Measurements from ENCODE around the gene SMAD6. TPM values are rescaled to one million over a fixed set of nuclear protein-coding genes. Genes with fewer than 3 reads are reported as not detected.

SMAD6 gene
- total and polyA plus RNA-seq, 2 of the 4 experiments (the other 2 are of a cell fraction), result 4.8 to 8.5 TPM

DNA sequence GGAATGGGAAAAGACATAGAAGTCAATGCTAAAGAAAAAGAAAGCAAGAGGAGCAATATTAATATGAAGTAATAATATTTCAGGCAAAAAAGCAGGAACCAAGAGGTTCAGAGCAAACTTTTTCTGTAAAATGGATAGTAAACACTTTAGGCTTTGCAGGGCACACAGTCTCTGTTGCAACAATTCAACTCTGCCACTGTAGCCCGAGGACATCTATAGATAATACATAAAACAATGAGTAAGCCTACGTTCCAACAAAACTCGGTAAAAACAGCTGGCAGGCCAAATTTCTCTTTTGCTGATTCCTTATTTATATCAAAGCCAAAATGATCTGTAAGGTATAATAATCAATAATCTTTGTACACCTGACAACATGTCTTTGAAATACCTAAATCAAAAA lies 56.8 kb downstream of the SMAD6 start:
- Histone ChIP-seq H2BK120ac (ENCODE audit: low read depth, low read length) (no peak overlapping the region), H3K18ac (ENCODE audit: low read depth, low read length) (no peak overlapping the region), H3K9ac (ENCODE audit: low read depth, low read length) (no peak overlapping the region), H2BK20ac (ENCODE audit: low read depth, low read length) (no peak overlapping the region), H3K36me3 (ENCODE audit: control insufficient read depth, insufficient read depth, low read length) (peaks cover 13% of the 10 kb centered on the region), H3K27me3 (ENCODE audit: control insufficient read depth, insufficient read depth, low read length) (no peaks in the 10 kb centered on the region), H3K4ac (ENCODE audit: low read depth, low read length) (no peak overlapping the region), H4K8ac (ENCODE audit: low read depth in 2 of 2, low read length in 2 of 2) (no peak overlapping the region), H3K4me1 (ENCODE audit: control insufficient read depth, insufficient read depth, low read length) (peaks cover 35% of the 10 kb centered on the region), H4K20me1 (ENCODE audit: insufficient read depth, low read length) (peaks cover 4% of the 10 kb centered on the region; the same call in 1 of the 2 replicates), H4K5ac (ENCODE audit: low read depth, low read length) (no peak overlapping the region), H4K91ac (ENCODE audit: insufficient read depth, low read depth, low read length) (no peak overlapping the region), H3K4me3 (ENCODE audit: insufficient read depth, low read depth, low read length) (no peak overlapping the region), H2AK5ac (ENCODE audit: low read depth, low read length) (no peak overlapping the region), H2BK15ac (ENCODE audit: low read depth, low read length) (no peak overlapping the region), H2BK5ac (ENCODE audit: low read depth, low read length, poor library complexity, severe bottlenecking) (no peak overlapping the region), H2AK9ac (replicated peaks; ENCODE audit: low read depth, low read length, poor library complexity) (no peak overlapping the region), H3K9me1 (ENCODE audit: insufficient read depth, low read length) (peaks cover 45% of the 10 kb centered on the region), H3K9me3 (ENCODE audit: control insufficient read depth, insufficient read depth, low read length) (peaks cover 4% of the 10 kb centered on the region; the same call in 1 of the 2 replicates), H3K27ac (ENCODE audit: insufficient read depth, low read length) (no peak overlapping the region), H3K4me2 (ENCODE audit: low read depth, low read length) (no peak overlapping the region), H3K14ac (replicated peaks; ENCODE audit: low read depth, low read length) (no peak overlapping the region), H3K23ac (ENCODE audit: low read depth, low read length) (no peak overlapping the region), H3K56ac (ENCODE audit: extremely low read depth, insufficient read depth, low read length) (no peak overlapping the region), H3K79me1 (ENCODE audit: low read depth in 1 of 2, low read length in 2 of 2) (peaks cover 38 to 82% of the 10 kb centered on the region in 2 experiments), H2AFZ (replicated peaks; ENCODE audit: low read length, poor library complexity) (no peak overlapping the region)
- ATAC-seq (ENCODE audit: low read depth) (no peak), DNase-seq (no peak)
- POLR2A ChIA-PET (ENCODE audit: unreplicated experiment), result no interaction called here
- BruUV-seq (replicated peaks), result no TSS peak
- dilution Hi-C loops (cut with HindIII; ENCODE audit: low sequenced_read_pairs, unreplicated experiment), result no loop called here
- in situ Hi-C loops (cut with MboI; ENCODE audit: low sequenced_read_pairs), result no loop called here
- intact Hi-C loops (cut with micrococcal nuclease), result no loop called here
- TF ChIP-seq RAD21 (IDR thresholded peaks at IDR 0.05; ENCODE audit: low read length) (no peak), CEBPB (IDR thresholded peaks at IDR 0.05; ENCODE audit: low read depth, low read length) (peak; percentile 44; the same call in 1 of the 2 replicates)
- TF ChIP-seq, protein P1, sequence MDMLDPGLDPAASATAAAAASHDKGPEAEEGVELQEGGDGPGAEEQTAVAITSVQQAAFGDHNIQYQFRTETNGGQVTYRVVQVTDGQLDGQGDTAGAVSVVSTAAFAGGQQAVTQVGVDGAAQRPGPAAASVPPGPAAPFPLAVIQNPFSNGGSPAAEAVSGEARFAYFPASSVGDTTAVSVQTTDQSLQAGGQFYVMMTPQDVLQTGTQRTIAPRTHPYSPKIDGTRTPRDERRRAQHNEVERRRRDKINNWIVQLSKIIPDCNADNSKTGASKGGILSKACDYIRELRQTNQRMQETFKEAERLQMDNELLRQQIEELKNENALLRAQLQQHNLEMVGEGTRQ (IDR thresholded peaks at IDR 0.05; ENCODE audit: low read depth, low read length), result no peak
- no CpG with 5 or more reads among the region's 3 CpGs for WGBS, 2 experiments (ENCODE audit: extremely low coverage in 2 of 2, insufficient read length in 1 of 2)
- CTCF ChIA-PET, result interaction anchor here (0.6 kb wide), 1 partner anchor 236 kb away, joined by 3 read pairs; no protein-coding TSS in a partner anchor

Measured in IMR-90 (cell line).